ENCODE data around the gene AP5Z1.

The AP5Z1 gene

GRCh38 chr7:4766666-4767519, 8.5 kb upstream of the AP5Z1 start:
- no peak for DNase-seq

- no peak for DNase-seq
Observed at GRCh38 chr7:4768597-4769569, 6.5 kb upstream of the AP5Z1 start.

GRCh38 chr7:4769761-4770160, 5.7 kb upstream of the AP5Z1 start:
- no peak for DNase-seq

GRCh38 chr7:4770886-4771285, 4.5 kb upstream of the AP5Z1 start:
- no peak for DNase-seq

- DNase-seq: no peak
Observed at GRCh38 chr7:4771737-4772136, 3.7 kb upstream of the AP5Z1 start.

GRCh38 chr7:4772306-4772705, 3.1 kb upstream of the AP5Z1 start:
- DNase-seq: no peak

GRCh38 chr7:4774007-4774406, 1.4 kb upstream of the AP5Z1 start:
- no peak for DNase-seq

GRCh38 chr7:4774658-4775249, 669 bp upstream of the AP5Z1 start:
- DNase-seq: peak; percentile 66

- DNase-seq: peak; percentile 24
Observed at GRCh38 chr7:4775848-4776623, 613 bp downstream of the AP5Z1 start.

GRCh38 chr7:4779118-4779517, 3.7 kb downstream of the AP5Z1 start:
- DNase-seq: no peak

- no peak for DNase-seq
Observed at GRCh38 chr7:4781366-4782069, 6.1 kb downstream of the AP5Z1 start.

- DNase-seq: no peak
Observed at GRCh38 chr7:4782333-4783291, 7.2 kb downstream of the AP5Z1 start.

- no peak for DNase-seq
Observed at GRCh38 chr7:4783292-4783652, 7.8 kb downstream of the AP5Z1 start.

- no peak for DNase-seq
Observed at GRCh38 chr7:4783762-4784351, 8.4 kb downstream of the AP5Z1 start.

GRCh38 chr7:4784799-4785198, 9.4 kb downstream of the AP5Z1 start:
- DNase-seq: no peak

- no peak for DNase-seq
Observed at GRCh38 chr7:4785371-4785770, 9.9 kb downstream of the AP5Z1 start.

- no peak for DNase-seq
Observed at GRCh38 chr7:4786015-4786414, 10.6 kb downstream of the AP5Z1 start.

GRCh38 chr7:4787541-4787940, 12.1 kb downstream of the AP5Z1 start:
- no peak for DNase-seq

GRCh38 chr7:4787947-4788626, 12.7 kb downstream of the AP5Z1 start:
- no peak for DNase-seq
